Neural progenitor cell (in vitro differentiated cells): ENCODE results near the gene MAP4K2.

Source experiments
- EZH2 ChIP-seq: fragments of 200-600 bp; sonication (generic); IDR thresholded peaks from 2 replicates; pipeline ENCODE4 v1.6.1; 2017; ENCODE audit warnings: antibody characterized with exemption, mild to moderate bottlenecking, moderate library complexity
- TF ChIP-seq, protein P1 (sequence below): fragments of 200-600 bp; sonication (generic); IDR thresholded peaks from 2 replicates; pipeline ENCODE4 v1.5.1; 2017; ENCODE audit warnings: antibody characterized with exemption, mild to moderate bottlenecking

DNA sequence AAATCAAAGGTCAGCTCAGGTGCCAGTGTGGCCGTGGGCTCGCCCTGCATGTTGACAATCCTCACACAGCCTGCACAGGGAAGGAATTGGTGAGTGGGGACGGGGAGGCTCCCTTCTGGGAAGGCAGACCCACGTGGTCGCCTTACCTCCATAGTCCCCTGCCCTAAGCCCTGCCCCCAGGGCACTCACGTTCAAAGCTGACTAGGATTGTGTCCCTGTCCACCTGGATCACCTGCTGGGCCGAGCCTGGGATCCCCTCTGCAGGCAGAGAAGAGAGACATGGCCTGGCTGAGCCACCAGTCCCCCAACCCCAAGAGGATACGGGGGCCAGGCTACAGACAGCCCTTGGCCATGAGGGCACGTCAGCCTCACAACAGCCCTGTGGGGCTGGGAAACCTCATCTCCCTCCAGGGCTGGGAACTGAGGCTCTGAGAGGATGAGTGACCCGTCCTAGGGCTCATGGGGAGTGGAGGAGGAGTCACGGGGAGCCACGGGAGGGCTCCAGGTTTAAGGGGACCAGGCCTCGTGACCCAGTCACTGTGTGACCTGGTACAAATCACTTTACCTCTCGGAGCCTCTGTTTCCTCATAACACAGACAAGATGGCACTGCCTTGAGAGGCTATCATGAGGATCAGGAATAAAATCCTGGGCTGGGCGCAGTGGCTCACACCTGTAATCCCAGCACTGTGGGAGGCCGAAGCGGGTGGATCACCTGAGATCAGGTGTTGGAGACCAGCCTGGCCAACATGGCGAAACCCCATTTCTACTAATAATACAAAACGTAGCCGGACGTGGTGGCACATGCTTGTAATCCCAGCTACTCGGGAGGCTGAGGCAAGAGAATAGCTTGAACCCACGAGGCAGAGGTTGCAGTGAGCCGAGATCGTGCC lies 12.6 kb downstream of the MAP4K2 start:
- TF ChIP-seq, protein P1, sequence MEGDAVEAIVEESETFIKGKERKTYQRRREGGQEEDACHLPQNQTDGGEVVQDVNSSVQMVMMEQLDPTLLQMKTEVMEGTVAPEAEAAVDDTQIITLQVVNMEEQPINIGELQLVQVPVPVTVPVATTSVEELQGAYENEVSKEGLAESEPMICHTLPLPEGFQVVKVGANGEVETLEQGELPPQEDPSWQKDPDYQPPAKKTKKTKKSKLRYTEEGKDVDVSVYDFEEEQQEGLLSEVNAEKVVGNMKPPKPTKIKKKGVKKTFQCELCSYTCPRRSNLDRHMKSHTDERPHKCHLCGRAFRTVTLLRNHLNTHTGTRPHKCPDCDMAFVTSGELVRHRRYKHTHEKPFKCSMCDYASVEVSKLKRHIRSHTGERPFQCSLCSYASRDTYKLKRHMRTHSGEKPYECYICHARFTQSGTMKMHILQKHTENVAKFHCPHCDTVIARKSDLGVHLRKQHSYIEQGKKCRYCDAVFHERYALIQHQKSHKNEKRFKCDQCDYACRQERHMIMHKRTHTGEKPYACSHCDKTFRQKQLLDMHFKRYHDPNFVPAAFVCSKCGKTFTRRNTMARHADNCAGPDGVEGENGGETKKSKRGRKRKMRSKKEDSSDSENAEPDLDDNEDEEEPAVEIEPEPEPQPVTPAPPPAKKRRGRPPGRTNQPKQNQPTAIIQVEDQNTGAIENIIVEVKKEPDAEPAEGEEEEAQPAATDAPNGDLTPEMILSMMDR, result no peak
- TF ChIP-seq EZH2, result no peak
